GM18517 (cell line): Measurements from ENCODE around the gene MMP8.
A peak's percentile ranks its signal among the peaks of the same experiment; 100 is the strongest.

ENCODE experiments used
- ATAC-seq: cut with Tn5 transposase; IDR thresholded peaks from one replicate; pipeline ENCODE4 v1.9.1; 2021; ENCODE audit warnings: mild to moderate bottlenecking, moderate library complexity; ENCODE audit not compliant: unreplicated experiment

MMP8 gene

DNA sequence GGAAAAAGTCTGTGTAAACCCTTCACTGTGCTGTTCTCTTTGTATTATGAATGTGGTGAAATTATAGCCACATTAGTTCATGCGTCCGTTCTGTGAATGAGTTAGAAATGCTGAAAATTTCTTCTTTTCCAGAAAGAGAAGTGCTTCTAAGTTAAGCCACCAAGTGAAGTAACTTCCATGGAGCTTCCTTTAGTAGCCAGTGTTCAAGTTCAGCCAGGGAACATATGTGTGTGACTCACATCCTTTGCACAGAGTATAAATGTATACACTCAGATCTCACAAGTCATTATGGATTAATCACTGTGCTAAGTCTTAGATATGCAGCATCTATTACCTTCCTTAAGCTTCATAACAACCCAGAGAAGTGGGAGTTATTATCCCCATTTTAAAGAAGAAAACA, 3.1 kb upstream of the MMP8 start:
- ATAC-seq, result no peak

DNA sequence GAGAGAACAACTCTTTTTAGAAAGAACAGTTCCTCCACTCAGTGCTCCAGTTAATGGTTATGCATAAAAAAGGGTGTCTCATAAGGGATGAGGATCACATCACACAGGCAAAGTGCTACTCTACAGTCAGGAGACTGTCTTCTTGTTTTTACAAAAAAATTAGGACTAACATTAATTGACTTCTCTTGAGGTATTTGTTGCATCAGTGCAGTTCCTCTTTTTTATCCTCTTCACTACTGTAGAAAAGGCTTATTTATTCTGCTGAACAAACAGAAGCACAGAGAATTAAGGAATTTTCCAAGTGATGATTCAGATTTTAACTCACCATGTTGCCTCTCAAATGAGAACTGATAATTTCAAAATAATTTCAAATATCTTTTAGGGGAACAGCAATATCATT, 1.9 kb downstream of the MMP8 start:
- no peak for ATAC-seq

- ATAC-seq, result no peak
Observed at GRCh38 chr11:102719620-102720277, 5.0 kb downstream of the MMP8 start.

DNA sequence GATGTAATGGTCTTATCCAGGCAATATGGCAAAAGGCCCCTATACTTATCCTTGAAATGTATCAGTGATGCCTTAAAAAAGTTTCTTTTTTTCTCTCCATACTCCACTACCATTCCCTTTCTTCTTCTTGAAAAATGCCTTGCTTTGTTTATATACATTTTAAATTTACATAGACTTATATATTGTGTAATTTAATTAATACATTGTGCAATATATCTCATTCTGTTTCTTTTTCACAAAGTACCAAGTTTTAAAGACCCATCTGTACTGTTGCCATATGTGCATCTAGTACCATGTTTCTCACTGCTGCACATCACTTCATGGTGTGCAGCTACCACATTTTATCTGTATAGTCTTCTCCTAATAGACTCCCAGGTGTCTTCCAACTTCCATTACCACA, 7.5 kb downstream of the MMP8 start:
- ATAC-seq, result no peak

DNA sequence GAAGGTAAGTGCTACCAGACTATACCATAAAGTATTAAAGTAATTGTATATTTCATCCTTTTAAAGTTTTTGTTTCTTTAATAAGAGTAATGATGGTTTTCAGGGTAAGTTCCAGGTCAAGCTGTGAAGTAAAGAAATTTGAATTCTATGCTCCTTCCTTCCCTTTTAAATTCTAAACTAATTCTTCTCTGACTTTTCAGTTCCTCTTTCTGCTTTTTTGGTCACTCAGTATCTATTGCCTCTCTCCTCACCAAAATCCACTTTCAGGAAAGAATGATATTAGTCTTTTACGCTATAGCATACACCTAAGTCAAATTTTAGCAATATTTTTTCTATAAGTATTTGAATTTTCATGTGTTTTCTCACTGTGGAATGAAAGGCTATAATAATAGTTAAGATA, 8.2 kb downstream of the MMP8 start:
- ATAC-seq, result peak; percentile 77

GRCh38 chr11:102712137-102712536, 12.6 kb downstream of the MMP8 start:
- ATAC-seq, result no peak

- ATAC-seq, result no peak
Observed at GRCh38 chr11:102709201-102709945, 15.4 kb downstream of the MMP8 start.

GRCh38 chr11:102708654-102709053, 16.1 kb downstream of the MMP8 start:
- no peak for ATAC-seq

GRCh38 chr11:102705626-102706025, 19.1 kb downstream of the MMP8 start, which contains the start of gene MMP27:
MMP27 (minus strand) TSS chr11:102705769; CDS start chr11:102705714, 55 bp downstream.
- ATAC-seq, result no peak

DNA sequence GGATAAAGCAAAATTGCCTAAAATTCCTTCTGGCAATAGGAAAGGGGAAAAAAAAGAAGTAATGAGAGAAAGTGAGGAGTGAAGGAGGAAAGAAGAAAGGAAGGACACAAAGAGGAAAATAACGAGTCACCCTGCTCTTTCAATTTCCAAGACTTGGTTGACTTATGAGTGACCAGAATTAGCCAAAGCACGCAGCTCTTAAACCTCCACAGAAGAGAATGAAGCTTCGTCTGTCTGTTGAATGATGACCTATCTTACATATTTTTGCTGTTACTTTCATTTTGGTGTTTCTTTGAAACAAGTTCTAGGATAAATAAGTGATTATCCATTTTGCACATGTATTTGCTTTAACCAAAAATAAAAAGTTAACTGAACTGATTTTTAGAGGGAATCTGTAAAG, 19.9 kb downstream of the MMP8 start:
- no peak for ATAC-seq

DNA sequence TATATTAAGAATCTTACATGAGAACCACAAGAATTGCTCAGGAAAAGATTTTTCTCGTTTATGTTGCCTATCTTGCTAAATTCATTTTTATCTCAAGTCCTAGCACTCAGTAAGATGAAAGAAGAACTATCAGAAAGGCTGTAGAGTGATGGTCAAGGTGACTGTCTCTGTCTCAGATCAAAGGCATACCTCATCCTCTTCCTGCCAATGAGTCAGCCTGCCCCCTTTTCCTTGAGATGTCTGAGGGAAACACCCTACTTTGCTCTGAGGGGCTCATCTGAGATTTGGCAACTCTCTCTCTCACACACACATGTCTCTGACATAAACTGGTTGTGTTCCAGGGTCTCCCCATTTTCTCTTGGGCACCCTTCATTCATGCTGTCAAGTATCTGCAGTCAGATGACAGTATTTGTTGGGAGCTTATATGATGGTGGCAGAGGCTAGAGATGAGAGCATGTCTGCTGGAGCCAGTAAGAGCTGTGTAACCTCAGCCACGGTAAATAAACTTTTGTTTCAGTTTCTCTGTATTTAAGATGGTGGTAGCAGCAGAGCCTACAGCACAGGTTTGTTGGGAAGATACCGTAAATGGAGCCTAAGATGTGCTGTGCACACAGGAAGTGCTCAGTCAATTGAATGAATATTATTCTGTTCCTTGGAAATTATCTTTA, 20.8 kb downstream of the MMP8 start:
- no peak for ATAC-seq

GRCh38 chr11:102695201-102695600, 29.6 kb downstream of the MMP8 start:
- ATAC-seq, result no peak

GRCh38 chr11:102685754-102686153, 39.0 kb downstream of the MMP8 start:
- no peak for ATAC-seq

- ATAC-seq, result no peak
Observed at GRCh38 chr11:102685338-102685737, 39.4 kb downstream of the MMP8 start.

GRCh38 chr11:102683277-102683676, 41.5 kb downstream of the MMP8 start:
- ATAC-seq, result no peak

DNA sequence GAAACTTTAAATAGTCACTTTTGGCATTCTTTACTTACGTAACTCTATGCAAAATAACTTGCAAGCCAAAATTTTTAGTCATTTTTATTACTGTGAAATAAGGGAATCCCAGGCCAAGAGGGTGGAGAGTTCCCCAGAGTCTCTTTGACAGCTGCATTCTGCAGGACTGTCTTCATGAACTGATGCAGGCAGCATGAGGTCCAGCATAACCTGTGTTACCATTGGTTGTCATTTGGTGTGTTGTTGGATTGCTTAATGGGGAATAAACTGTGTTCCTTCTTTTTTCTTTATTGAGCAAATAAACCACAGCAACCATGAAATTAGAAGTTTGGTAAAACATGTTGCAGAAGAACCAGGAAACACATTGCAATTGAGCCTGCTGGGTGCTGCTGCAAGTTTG, 43.8 kb downstream of the MMP8 start:
- ATAC-seq, result no peak

GRCh38 chr11:102678022-102678421, 46.7 kb downstream of the MMP8 start:
- no peak for ATAC-seq

DNA sequence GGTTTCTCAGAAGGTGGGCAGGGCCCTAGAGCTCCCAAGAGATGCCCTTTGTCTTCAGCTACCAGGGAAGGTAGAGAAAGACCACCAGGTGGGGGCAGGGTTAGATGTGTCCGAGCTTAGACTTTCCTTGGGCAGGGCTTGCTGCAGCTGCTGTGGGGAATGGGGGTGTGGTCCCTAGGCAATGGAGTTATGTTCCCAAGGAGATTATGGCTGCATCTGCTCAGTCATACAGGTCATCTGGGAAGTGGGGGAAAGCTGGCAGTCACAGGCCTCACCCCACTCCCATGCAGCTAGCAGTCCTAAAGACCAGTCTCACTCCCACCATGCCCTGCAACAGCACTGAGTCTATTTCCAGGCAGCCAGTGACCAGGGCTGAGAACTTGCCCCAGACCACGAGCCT, 48.7 kb downstream of the MMP8 start:
- ATAC-seq, result no peak

- peak; percentile 84 for ATAC-seq
Observed at GRCh38 chr11:102669664-102670063, 55.1 kb downstream of the MMP8 start.

- ATAC-seq, result no peak
Observed at GRCh38 chr11:102666331-102666957, 58.3 kb downstream of the MMP8 start.

DNA sequence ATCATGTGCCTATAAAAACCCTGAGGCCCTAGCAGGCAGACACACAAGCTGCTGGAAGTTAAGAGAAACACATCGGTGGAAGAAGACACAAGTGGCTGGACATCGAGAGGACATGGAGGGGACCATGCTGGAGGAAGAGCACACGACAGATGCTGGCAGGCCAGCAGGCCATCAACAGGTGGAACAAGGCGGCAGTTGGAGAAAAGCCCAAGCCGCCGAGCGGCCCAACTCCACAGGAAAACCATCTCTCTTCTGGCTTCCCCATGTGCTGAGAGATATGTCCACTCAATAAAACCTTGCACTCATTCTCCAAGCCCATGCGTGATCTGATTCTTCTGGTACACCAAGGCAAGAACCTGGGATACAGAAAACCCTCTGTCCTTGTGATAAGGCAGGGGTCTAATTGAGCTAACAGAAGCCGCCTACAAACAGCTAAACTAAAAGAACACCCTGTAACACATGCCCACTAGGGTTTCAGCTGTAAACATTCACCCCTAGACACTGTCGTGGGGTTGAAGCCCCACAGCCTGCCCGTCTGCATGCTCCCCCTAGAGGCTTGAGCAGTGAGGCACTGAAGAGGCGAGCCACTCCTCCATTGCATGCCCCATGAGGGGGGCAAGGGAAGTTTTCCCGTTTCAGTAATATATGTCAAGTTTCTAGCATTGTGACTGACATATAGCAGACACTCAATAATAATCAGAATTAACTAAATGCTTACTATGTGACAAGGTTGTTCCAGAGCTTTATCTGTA, 60.6 kb downstream of the MMP8 start:
- no peak for ATAC-seq
